GM21515 (cell line): ENCODE results near the gene CBLN1.
"Not testable (repeated sequence)": the region's sequence is repeated elsewhere in the genome, so short reads cannot be mapped to it uniquely, and the experiment has no call there.

Experiments
- ATAC-seq: cut with Tn5 transposase; IDR thresholded peaks from one replicate; pipeline ENCODE4 v1.9.1; 2021; ENCODE audit not compliant: unreplicated experiment

The CBLN1 gene

DNA sequence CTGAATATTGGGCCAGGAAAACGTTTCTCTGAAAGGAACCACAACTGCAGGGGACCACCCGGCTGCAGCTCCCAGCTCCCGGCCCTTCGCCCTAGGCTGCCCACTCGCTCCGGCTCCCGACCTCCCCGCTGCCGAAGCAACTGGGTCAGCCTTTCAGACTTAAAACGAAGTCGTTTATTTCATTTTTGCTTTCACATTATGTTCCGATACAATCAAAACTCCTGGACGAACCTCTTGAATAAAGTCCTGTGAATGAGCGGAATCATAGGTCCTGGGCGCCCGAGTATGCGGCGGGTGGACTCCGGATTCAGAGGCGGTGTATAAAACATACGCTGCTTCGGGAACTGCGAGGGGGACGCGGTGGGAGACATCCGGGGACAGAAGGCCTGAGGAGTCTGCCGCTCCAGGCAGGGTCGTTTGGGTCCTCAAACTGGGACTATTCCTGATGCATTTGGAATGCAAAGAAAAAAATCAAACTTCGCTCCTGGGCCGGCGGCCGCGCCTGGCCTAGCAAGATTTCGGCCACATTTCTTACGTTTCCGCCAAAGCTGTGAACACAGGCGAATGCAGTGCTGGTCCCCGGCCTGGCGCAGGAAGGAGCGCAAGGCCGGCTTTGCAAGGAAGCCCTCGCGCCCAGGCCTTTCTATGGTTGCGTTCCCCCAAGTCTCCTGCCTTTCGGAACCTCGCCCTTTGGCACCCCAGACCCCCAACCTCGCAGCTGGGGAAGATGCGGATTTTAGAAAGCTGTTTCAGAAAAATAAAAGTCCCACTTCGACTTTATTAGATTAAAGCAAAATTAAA, 3.7 kb downstream of the CBLN1 start:
- ATAC-seq: no peak

- ATAC-seq: no peak
Measured at GRCh38 chr16:49277386-49277742, 4.3 kb downstream of the CBLN1 start.

DNA sequence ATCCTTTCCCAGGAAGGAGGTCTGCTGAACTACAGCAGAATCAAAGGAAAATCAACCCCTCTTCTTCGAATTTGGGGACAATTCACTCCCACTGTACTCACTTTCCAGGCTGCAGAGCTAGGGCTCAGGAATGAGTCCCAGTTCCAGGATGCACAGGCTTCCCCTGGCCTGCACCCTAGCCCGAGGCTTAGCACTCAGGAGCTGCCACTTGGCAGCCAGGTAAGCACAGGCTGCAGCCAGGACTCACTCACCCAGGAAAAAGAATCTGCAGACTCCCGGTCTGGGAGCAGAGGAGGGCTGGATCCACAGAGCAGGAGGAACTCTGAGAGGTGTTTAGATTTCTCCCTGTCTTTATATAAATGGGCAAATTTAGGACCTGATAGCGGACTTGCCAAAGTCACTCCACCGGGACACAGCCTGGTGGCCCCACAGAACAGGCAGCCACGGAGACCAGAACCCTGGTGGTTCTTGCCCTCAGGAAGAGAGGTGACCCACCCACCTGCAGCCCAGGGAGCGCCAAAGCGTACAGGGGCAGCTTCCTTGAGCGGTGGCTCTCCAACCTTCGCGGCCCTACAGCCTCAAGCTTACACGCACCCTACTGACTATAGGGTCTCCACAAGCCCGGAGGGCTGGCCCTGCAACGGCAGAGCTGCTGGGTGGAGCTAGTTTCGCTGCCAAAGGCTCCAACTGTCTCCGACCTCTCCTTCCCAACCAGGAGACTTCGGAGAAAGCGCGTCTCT, 4.8 kb downstream of the CBLN1 start:
- no peak for ATAC-seq

DNA sequence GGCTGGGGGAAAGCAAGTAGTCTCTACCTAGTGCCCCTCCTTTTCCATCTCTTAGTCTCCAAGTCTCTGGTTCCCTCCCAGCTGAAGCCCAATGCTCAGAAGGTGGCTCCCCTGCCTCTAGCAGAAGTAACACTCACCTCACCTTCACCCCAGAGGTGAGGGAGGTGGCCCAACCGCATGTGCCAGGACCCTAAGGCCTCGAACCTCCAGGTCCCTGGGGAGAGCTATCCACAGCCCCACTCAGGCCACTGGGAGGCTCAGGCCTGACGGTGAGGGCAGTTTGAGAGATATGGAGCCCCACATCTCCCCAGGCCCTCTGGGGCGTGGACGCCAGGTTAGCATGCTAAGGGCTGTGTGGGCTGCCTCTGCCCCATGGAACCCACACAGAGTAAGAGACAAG, 5.8 kb downstream of the CBLN1 start:
- no peak for ATAC-seq

DNA sequence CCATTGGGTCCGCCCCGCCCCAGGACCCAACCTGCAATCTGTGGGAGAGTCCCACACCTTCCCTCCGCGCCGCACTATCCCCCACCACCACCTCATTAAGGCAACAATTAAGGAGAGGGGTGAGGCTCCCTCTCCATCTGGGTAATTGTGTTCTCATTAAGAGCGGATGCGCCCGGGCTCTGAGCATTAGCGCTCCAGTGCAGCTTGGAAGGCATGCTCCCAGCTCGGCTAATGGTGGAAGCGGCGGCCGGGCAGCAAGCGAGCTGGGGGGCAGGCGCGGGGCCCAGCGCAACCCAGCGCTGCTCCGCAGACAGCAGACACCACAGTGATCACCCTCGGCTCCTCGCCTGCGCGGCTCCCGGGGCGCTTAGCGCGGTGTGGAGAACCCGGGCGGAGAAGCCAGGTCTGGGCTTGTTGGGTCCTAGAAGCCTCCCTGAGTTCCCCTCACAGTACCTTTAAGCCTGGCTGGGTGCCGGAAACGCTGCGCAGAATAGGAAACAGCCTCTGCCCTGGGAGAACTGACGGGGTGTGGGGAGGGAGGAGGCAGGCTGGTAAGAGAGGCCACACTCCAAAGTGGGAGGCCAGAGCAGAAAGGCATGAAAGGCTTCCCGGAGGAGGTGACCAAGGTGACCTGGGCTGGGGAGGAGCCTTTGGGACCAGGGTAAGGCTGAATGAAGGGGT, 6.4 kb downstream of the CBLN1 start:
- ATAC-seq: no peak

- no peak for ATAC-seq
Measured at GRCh38 chr16:49274591-49274990, 7.0 kb downstream of the CBLN1 start.

DNA sequence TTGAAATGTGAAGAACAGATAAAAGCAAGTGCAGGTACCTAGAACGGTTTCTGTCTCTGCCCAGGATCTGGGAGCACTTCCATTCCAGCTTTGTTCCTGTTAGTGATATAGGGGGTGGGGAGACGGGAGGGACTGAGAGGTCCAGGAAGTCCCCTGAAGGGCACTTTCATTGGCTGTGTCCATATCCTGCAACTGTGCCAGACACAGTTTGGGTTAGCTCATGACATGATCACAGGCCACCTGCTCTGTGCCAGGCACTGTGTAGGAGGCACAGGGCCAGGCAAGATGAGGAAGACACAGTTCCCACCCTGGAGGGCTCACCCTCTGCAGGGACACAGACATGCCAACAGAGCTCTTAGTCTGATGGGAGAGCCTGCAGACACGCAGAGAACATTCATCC, 7.9 kb downstream of the CBLN1 start:
- no peak for ATAC-seq

- no peak for ATAC-seq
Measured at GRCh38 chr16:49271363-49271762, 10.3 kb downstream of the CBLN1 start.

DNA sequence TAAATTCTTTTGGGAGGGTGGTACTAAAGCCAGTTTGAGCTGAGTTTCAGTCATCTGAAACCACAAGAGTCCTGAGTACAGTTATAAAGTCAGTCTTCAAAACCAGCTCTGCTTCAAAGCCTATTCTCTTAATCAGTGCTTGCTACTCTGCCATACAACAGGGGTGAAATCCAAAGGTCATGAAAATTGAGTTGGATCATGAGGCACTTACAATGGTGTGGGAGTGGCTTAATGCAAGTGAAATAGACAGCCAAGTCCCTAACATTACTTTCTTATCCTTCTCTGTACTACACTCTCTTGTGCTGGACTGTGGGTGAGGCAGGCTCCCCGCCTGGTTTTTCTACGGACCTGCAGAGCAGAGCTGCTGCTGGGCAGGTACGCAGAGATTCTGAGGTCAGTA, 12.4 kb downstream of the CBLN1 start:
- no peak for ATAC-seq

DNA sequence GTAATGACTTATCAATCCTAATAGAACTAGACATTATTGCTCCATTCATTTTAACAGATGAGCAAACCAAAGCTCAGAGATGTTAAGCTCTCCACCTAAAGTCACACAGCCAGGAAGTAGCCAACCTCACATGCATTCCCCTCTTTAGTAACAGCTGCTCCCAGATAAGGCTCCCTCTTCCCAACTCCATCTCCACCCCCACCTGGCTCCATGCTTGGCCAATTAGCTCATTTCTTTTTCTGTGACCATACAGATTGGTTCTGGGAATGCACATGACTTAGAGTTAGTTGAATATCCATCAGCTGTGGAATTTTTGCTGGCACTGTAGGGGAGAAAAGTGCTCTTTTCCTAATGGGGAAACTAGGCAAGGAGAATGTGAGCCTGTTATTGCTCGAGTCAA, 13.0 kb downstream of the CBLN1 start:
- no peak for ATAC-seq

DNA sequence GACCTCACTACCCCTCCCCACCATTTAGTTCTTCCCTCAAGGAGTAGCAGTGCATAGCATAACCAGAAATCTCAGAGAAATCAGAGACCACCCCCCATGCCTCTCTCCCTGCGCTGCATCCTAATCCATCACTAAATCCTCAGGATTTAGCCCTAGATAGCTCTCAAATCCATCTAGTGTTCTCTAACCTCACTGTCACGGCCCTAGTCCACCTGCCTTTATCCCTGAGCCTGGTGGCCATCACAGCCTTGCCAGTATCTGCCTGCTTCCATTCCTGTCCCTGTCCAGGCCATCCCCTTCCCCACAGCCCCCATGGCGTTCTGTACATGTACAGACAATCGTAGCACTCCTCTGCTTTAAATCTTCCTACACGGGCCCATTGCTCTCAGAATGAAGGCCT, 19.1 kb downstream of the CBLN1 start:
- ATAC-seq: no peak

DNA sequence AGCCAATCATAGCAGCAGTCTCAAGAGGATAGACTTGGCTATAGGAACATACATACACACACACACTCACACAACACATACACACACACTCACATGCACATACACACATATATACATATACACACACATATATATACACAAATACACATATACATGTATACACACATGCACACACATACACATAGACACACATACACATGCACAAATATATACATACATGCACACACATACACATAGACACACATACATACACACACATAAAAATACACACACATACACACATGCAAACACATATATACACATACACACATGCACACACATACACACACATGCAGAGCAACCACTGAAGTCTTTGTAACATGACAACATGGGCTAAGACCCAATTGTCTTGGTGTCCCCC, 19.7 kb downstream of the CBLN1 start:
- ATAC-seq: no peak

- no peak for ATAC-seq
Measured at GRCh38 chr16:49260956-49261530, 20.6 kb downstream of the CBLN1 start.

DNA sequence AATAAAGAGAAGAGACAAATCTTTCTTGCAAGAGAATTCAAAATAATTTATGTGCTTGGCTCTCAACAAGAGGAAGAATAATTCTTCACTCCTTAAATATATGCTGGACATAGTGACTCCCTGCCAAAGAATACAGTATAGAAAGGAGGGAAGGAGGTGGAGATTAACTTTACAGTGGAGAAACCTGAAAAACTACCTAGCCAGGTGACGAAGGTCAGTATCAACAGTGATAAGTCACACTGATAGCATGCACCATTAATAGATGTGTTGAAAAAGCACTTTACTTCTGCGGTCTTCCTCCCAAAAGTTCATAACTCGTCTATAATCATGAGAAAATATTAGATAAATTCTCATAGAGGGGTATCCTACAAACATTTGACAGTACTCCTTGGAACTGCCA, 21.4 kb downstream of the CBLN1 start:
- ATAC-seq: no peak

- no peak for ATAC-seq
Measured at GRCh38 chr16:49259330-49259729, 22.3 kb downstream of the CBLN1 start.

DNA sequence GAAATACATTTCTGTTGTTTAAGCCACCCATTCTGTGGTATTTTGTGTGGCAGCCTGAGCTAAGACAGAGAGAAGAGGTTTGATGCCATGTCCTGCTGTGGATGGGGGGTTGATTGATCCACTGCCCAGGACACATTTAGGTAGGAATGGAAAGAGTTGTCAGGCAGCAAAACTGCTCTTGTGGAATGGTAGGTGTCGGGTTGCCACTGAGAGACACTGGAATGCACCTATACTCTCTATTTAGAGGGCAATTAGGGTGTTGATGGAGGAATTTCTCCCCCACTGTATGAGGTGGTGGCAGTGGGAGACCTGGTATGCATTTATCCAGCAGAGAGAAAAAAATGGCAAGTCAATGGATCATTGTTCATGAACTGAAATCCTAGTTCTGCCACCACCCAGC, 30.9 kb downstream of the CBLN1 start:
- ATAC-seq: no peak

DNA sequence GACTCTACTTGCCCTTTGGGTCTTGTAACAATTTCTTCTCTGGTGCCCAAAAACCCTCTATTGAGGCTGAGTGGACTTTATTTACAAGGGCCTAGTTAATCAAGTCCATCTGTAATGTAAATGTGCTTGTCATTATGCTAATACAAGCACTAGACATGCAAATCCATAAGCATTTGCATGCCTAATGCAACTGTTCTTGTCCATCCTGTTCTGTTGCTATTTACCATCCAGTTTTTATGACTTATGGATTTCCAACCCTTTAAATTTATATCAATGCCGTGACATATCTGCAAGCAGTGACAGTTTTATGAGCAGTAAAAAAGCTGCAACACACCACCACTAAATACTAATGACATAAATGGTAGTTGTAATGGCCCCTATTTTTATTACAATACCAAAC, 33.4 kb downstream of the CBLN1 start:
- ATAC-seq: no peak

DNA sequence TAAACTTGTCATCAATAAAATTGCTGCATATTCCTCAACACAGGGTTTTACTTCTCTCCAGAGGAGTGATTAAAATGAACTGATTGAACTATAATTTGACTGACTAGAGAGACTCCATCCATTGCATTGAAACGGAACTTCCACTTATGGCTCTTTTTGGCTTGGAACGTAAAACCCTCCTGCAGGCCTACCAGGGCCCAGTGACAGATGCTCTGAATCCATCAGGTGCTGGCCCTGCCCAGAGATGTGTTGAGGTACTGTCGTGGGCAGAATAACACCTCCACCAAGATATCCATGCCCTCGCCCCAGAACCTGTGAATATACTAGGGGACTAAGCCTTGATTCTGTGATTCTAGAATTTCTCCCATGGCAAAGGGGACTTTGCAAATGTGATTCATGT, 45.4 kb downstream of the CBLN1 start:
- no peak for ATAC-seq

GRCh38 chr16:49228335-49228734, 53.3 kb downstream of the CBLN1 start:
- ATAC-seq: not testable (repeated sequence)
